Heart left ventricle (tissue), 13 donors: ENCODE measurements around the gene OR51E1.

Source experiments
- CTCF ChIP-seq, 12 donors: fragments of 200-600 bp; sonication (generic) in 4 of 12; IDR thresholded peaks; one replicate each; pipeline versions ENCODE4 v1.5.0 to v1.8.0; 2018 to 2022; ENCODE audit warnings: antibody characterized with exemption in 12 of 12, mild to moderate bottlenecking in 5 of 12
- POLR2A ChIP-seq, 2 donors: fragments of 450-650 bp; IDR thresholded peaks; one replicate each; pipeline ENCODE4 v1.6.1; 2017; ENCODE audit warnings: antibody characterized with exemption in 2 of 2, mild to moderate bottlenecking in 2 of 2, moderate library complexity in 2 of 2
- donor health status: ischemic (EF 13 %, LVEDD 7.1; RV severe dilation, severe dysfunction).
- donor health status: DM: no; HTN: yes; CAD: no.
- donor health status: DM: no; HTN: no; CAD: no.
- donor health status: ischemic (EF 25% LVEDD 6.9; RV normal size, moderate dysfunction).
- donor health status: ischemic (EF 25% LVEDD 5.7; RV mildly dilated, moderate dysfunction).
- donor health status: ischemic (EF 35%, LVEDD 5.7; RV mildly dilated, moderate dysfunction).
- donor health status: nonischemic (EF 11% LVEDD 7.7; RV severe dilation, severe dysfunction).
- donor health status: DM: yes; HTN: yes; CAD: no.
- donor health status: PGD.
- donor health status: ischemic (EF 29% LVEDD 5.4; RV normal size, mild dysfunction).
- donor health status: nonischemic (EF 23%, LVEDD 6.1; RV moderate dilation, normal function).

DNA sequence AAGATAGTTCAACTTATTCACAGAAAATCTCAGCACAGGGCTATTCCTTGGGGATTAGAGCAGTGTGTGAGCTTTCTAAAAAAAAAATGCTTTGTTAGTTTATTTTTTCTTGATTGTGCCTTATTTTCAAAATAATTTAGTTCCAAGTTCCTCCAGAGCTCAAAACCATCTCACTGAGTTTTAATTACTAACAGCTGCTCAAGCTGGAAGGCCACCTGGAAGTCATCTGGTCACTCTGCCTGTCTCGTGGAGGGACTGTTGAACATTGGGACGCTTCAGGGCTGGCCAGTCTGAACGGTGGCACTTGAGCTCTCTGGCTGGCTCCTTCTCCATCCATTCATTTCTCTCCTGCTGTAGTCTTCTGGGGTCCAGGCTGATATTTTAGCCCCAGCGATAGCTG is 4.0 kb downstream of the OR51E1 start:
- TF ChIP-seq POLR2A (IDR thresholded peaks at IDR 0.05), result no peak
- no peak for TF ChIP-seq CTCF (IDR thresholded peaks at IDR 0.05)
